Measurements from ENCODE around the gene MRPL9. TPM values are rescaled to one million over a fixed set of nuclear protein-coding genes. Genes with fewer than 3 reads are reported as not detected.
"Not testable (repeated sequence)": the region's sequence is repeated elsewhere in the genome, so short reads cannot be mapped to it uniquely, and the experiment has no call there.

The MRPL9 gene
- total RNA-seq, 2 donors from 2014 or later, result 47.9 to 65.7 TPM

DNA sequence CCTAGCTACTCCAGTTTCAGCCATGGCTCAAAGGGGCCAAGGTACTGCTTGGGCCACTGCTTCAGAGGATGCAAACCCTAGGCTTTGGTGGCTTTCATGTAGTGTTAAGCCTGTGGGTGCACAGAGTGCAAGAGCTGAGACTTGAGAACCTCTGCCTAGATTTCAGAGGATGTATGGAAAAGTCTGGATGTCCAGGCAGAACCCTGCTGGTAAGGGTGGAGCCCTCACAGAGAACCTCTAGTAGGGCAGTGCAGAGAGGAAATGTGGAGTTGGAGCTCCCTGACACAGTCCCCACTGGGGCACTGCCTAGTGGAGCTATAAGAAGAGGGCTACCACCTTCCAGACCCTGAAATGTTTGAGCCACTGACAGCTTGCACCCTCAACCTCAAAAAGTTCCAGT is 25.8 kb downstream of the MRPL9 start:
- no peaks in the 10 kb centered on the region for H3K9me3 ChIP-seq
- no peak overlapping the region for H3K27ac ChIP-seq
- no peaks in the 10 kb centered on the region for H3K27me3 ChIP-seq (replicated peaks; ENCODE audit: insufficient read depth)
- ATAC-seq (ENCODE audit: insufficient number of reproducible peaks, low FRiP score, low read depth), result no peak
- no peak overlapping the region for H3K4me3 ChIP-seq
- H3K4me1 ChIP-seq (ENCODE audit: control insufficient read depth in 1 of 2, low read depth in 2 of 2), result no peaks in the 10 kb centered on the region
- TF ChIP-seq, protein P1, sequence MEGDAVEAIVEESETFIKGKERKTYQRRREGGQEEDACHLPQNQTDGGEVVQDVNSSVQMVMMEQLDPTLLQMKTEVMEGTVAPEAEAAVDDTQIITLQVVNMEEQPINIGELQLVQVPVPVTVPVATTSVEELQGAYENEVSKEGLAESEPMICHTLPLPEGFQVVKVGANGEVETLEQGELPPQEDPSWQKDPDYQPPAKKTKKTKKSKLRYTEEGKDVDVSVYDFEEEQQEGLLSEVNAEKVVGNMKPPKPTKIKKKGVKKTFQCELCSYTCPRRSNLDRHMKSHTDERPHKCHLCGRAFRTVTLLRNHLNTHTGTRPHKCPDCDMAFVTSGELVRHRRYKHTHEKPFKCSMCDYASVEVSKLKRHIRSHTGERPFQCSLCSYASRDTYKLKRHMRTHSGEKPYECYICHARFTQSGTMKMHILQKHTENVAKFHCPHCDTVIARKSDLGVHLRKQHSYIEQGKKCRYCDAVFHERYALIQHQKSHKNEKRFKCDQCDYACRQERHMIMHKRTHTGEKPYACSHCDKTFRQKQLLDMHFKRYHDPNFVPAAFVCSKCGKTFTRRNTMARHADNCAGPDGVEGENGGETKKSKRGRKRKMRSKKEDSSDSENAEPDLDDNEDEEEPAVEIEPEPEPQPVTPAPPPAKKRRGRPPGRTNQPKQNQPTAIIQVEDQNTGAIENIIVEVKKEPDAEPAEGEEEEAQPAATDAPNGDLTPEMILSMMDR (IDR thresholded peaks at IDR 0.05), result no peak
- DNase-seq (ENCODE audit: low spot score), result no peak
- H3K36me3 ChIP-seq, result no peaks in the 10 kb centered on the region

DNA sequence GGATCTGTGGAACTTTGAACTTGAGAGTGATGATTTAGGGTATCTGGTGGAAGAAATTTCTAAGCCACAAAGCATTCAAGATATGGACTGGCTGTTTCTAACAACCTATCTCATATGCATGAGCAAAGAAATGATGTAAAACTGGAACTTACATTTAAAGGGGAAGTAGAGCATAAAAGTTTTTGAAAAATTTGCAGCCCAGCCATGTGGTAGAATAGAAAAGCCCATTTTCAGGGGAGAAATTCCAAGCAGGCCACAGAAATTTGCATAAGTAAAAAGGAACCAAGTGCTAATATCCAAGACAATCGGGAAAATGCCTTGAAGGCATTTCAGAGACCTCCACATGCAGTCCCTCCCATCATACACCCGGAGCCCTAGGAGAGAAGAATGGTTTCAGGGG is 26.3 kb downstream of the MRPL9 start:
- no peaks in the 10 kb centered on the region for H3K9me3 ChIP-seq
- TF ChIP-seq, protein P1 (IDR thresholded peaks at IDR 0.05), result no peak
- no peak overlapping the region for H3K4me3 ChIP-seq
- no peak overlapping the region for H3K27ac ChIP-seq
- no peak for ATAC-seq (ENCODE audit: insufficient number of reproducible peaks, low FRiP score, low read depth)
- H3K36me3 ChIP-seq, result no peaks in the 10 kb centered on the region
- no peaks in the 10 kb centered on the region for H3K4me1 ChIP-seq (ENCODE audit: control insufficient read depth in 1 of 2, low read depth in 2 of 2)
- no peak for DNase-seq (ENCODE audit: low spot score)
- H3K27me3 ChIP-seq (replicated peaks; ENCODE audit: insufficient read depth), result no peaks in the 10 kb centered on the region

DNA sequence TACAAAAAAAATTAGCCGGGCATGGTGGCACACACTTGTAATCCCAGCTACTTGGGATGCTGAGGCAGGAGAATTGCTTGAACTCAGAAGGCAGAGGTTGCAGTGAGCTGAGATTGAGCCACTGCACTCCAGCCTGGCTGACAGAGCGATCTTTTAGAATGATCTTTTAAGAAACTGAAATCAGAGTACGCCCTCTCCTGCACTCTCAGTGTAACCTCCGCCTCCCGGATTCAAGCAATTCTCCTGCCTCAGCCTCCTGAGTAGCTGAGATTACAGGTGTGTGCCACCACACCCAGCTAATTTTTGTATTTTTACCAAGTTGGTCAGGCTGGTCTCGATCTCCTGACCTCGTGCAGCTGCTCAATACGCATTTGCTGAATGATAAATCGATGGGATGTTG is 29.3 kb downstream of the MRPL9 start:
- H3K4me1 ChIP-seq (ENCODE audit: control insufficient read depth in 1 of 2, low read depth in 2 of 2); H3K36me3 ChIP-seq; H3K27me3 ChIP-seq (replicated peaks; ENCODE audit: insufficient read depth); H3K27ac ChIP-seq; H3K9me3 ChIP-seq; DNase-seq (ENCODE audit: low spot score); H3K4me3 ChIP-seq; ATAC-seq (ENCODE audit: insufficient number of reproducible peaks, low FRiP score, low read depth): not testable (repeated sequence)

DNA sequence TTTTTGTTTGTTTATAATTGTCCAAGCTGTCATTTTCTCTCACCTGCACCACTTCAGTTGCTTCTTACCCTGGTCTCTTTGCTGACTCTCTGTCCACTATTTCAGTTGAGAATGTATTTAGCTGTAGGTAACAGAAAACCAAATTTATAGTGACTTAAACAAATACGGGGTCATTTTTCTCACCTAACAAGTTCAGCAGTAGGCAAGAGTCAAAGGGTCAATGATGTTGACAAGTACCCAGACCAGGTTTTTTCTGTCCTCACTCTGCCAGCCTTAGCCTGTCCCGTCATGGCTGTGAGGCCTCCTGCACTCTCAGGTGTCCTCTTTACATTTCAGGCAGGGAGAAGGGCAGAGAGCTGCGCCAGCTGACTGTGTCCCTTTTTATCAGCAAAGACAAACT is 30.2 kb downstream of the MRPL9 start:
- ATAC-seq (ENCODE audit: insufficient number of reproducible peaks, low FRiP score, low read depth) (no peak), DNase-seq (ENCODE audit: low spot score) (no peak)
- Histone ChIP-seq H3K36me3 (no peaks in the 10 kb centered on the region), H3K4me3 (no peak overlapping the region), H3K9me3 (no peaks in the 10 kb centered on the region), H3K4me1 (ENCODE audit: control insufficient read depth in 1 of 2, low read depth in 2 of 2) (peaks cover 0 to 9% of the 10 kb centered on the region in 2 donors), H3K27me3 (replicated peaks; ENCODE audit: insufficient read depth) (no peaks in the 10 kb centered on the region), H3K27ac (no peak overlapping the region)
- TF ChIP-seq, protein P1 (IDR thresholded peaks at IDR 0.05), result no peak

DNA sequence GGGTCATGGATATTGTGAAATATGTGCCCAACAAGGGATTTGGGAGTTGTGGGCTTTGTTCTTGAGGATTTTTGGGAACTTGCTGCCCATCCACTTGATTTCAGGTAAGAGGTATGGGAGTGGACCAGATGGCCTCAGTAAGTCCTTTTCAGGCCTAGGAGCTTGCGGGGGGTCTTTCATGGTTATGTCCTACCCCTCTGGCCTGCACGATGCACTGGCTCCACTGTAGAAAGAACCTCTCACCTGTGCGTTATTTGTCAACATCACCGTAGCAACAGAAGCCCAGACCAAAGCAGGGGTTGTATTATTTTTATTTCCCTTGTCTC is 33.4 kb downstream of the MRPL9 start:
- no peaks in the 10 kb centered on the region for H3K27me3 ChIP-seq (replicated peaks; ENCODE audit: insufficient read depth)
- no peak for ATAC-seq (ENCODE audit: insufficient number of reproducible peaks, low FRiP score, low read depth)
- no peaks in the 10 kb centered on the region for H3K9me3 ChIP-seq
- H3K4me1 ChIP-seq (ENCODE audit: control insufficient read depth in 1 of 2, low read depth in 2 of 2), result peaks cover 0 to 15% of the 10 kb centered on the region in 2 donors
- H3K4me3 ChIP-seq, result no peak overlapping the region
- TF ChIP-seq, protein P1 (IDR thresholded peaks at IDR 0.05), result no peak
- no peak overlapping the region for H3K27ac ChIP-seq
- DNase-seq (ENCODE audit: low spot score), result no peak
- H3K36me3 ChIP-seq, result no peaks in the 10 kb centered on the region

DNA sequence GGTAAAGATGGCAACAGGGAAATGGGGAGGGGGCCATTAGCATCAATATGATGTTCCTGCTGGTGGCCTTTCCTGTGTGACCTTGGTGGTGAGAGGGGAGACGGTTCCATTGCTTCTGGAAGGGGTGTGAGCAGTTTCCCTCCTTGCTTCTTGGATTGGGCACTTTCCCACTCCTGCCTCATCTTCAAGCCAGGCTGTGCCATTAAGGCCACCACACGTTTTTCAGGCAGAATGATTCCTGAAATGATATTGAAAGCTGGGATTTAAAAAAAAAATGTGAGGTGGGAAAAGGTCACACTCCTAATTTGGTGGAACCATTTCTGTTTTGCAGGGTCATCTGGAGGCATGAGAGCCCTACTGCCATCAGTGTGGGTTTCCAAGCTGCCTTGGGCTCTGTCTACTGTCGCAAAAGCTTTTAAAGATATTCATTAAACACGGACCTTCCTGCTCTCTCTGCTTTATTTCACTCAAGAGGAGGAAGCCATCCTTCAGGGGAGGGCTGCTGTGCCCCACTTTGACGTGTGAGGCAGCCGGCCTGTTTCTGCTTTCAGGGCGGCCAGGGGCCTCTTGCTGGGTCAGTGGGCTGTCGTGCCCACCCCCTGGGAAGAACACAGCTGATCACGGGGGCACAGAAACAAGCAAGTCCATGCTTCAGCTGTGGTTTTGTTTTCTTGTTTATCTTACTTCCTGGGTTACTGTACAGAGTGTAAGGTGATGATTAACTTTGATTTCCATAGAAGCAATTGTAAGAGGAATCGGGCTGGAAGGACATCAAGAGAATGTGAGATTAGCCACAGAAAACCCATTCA is 33.9 kb downstream of the MRPL9 start:
- H3K4me1 ChIP-seq (ENCODE audit: control insufficient read depth in 1 of 2, low read depth in 2 of 2), result peaks cover 0 to 15% of the 10 kb centered on the region in 2 donors
- DNase-seq (ENCODE audit: low spot score), result no peak
- no peak overlapping the region for H3K4me3 ChIP-seq
- no peaks in the 10 kb centered on the region for H3K9me3 ChIP-seq
- no peaks in the 10 kb centered on the region for H3K27me3 ChIP-seq (replicated peaks; ENCODE audit: insufficient read depth)
- ATAC-seq (ENCODE audit: insufficient number of reproducible peaks, low FRiP score, low read depth), result no peak
- TF ChIP-seq, protein P1 (IDR thresholded peaks at IDR 0.05), result no peak
- H3K27ac ChIP-seq, result no peak overlapping the region
- no peaks in the 10 kb centered on the region for H3K36me3 ChIP-seq
